HFF-Myc (cell line): ENCODE results near the gene TSSK3.

Source experiments
- DNase-seq: peaks from one replicate; pipeline ENCODE4 v3.0.0-alpha.2; 2011; ENCODE audit warnings: low read depth; ENCODE audit errors: extremely low read depth
- H3K4me3 ChIP-seq: replicated peaks from 2 replicates; pipeline ENCODE4 v1.5.1; 2011; ENCODE audit warnings: low read depth, mild to moderate bottlenecking, control low read depth, low read length
- TF ChIP-seq, protein P1 (sequence below): IDR thresholded peaks from 2 replicates; pipeline ENCODE4 v1.5.1; 2012; ENCODE audit warnings: mild to moderate bottlenecking, low read depth, low read length, control low read depth; ENCODE audit errors: missing control alignments

TSSK3 gene

DNA sequence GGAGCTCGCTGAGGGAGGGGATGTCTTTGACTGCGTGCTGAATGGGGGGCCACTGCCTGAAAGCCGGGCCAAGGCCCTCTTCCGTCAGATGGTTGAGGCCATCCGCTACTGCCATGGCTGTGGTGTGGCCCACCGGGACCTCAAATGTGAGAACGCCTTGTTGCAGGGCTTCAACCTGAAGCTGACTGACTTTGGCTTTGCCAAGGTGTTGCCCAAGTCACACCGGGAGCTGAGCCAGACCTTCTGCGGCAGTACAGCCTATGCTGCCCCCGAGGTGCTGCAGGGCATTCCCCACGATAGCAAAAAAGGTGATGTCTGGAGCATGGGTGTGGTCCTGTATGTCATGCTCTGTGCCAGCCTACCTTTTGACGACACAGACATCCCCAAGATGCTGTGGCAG is 1.4 kb downstream of the TSSK3 start:
- no peak overlapping the region for H3K4me3 ChIP-seq
- no peak for DNase-seq
- TF ChIP-seq, protein P1, sequence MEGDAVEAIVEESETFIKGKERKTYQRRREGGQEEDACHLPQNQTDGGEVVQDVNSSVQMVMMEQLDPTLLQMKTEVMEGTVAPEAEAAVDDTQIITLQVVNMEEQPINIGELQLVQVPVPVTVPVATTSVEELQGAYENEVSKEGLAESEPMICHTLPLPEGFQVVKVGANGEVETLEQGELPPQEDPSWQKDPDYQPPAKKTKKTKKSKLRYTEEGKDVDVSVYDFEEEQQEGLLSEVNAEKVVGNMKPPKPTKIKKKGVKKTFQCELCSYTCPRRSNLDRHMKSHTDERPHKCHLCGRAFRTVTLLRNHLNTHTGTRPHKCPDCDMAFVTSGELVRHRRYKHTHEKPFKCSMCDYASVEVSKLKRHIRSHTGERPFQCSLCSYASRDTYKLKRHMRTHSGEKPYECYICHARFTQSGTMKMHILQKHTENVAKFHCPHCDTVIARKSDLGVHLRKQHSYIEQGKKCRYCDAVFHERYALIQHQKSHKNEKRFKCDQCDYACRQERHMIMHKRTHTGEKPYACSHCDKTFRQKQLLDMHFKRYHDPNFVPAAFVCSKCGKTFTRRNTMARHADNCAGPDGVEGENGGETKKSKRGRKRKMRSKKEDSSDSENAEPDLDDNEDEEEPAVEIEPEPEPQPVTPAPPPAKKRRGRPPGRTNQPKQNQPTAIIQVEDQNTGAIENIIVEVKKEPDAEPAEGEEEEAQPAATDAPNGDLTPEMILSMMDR: no peak

DNA sequence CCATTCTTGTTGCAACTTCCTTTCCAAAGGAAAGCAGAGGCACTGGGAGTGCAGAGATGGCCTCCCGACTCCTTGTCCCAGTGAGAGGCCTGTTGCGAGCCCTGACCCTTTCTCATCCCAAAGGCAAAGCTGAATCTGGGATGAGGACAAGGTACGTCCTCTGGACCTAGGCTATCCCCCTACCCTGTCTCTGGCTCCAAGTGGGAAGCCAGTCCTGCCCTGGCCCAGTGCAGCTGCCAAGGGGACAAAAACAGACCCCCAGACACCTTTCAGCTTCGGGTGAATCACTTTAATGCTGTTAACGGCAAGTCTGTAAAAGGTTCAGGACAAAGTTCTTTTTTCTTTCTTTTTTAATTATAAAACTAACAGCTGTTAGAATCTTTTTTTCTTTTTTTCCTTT is 2.5 kb downstream of the TSSK3 start:
- TF ChIP-seq, protein P1: no peak
- H3K4me3 ChIP-seq: no peak overlapping the region
- no peak for DNase-seq

DNA sequence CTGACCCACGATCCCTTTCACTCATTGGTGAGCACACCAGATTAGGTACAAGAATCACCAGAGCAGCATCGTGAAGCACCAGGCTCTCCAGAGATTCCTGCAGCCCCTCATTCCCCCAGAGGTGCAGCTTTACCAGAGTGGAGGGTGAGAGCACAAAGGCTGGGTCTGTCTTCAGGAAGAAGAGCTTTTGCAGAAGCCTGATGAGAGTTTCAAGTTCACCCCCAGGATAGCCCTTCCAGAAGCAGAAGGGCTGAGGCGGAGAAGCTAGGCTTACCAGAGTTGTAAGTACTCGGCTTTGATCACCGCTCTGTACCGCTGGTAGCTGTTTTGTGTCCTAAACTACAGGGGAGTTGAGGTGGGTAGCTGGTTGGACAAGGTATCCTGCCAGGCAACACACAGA is 3.1 kb downstream of the TSSK3 start:
- DNase-seq: no peak
- TF ChIP-seq, protein P1: no peak

DNA sequence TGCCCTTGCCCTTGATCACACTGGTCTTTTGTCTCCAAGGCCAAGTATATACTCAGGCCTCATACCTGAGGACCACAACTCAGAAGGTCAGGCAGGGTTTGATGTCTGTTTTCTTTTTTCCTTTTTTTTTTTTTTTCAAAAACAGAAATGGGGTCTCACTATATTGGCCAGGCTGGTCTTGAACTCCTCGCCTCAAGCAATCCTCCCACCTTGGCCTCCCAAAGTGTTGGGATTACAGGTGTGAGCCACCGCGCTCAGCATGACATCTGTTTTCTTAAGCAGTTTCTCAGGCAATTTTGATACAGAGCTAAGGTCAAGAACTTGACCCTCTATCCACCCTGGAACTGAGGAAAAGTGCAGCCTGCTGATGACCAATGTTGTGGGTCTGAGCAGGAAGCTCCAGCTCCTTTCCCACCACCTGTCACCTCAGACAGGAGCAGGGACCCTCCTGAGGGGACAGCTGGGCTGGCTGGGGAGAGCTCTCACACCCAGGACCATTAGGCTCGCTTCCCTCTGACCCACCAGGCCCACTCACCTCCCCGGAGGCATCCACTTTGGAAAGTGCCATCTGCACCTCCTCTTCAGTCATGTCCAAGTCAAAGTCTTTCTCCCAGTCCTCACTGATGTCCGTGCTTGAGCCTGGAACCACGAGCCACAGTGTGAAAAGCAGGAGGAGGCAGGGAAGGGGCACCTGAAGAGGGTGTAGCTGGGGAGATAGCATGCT is 5.7 kb downstream of the TSSK3 start:
- H3K4me3 ChIP-seq: no peak overlapping the region
- DNase-seq: no peak
- TF ChIP-seq, protein P1: no peak

More for the DNA sequence above, 3.1 kb downstream of the TSSK3 start:
- H3K4me3 ChIP-seq: no peak overlapping the region

DNA sequence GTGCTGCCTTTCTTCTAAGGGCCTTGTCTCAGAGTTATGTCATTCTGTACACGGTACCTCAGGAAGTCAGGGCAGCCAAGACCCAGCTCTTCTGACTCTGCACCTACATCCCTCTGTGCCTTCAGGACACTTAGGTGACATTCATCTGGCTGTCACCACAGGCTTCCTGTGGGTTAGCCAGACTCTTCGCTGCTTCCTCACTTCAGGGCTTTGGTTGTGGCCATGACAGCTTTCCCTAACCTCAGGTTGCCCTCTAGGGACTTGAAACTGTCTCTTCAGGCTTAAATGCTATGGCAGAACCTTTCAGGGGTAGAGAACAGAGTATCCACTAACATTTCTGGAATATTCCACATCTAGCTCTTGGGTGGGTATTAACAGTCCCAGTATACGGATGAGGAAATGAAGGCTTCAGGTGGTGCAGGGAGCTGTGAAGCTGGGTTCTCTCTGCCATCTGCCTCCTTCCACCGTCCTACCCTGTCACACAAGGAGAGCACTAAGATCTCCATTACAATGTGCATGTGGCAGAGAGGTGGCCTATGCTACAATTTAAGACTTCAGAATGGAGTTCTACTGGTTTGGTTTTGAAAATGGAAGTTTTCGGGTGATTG is 9.9 kb downstream of the TSSK3 start:
- no peak for DNase-seq
- TF ChIP-seq, protein P1: no peak
- no peak overlapping the region for H3K4me3 ChIP-seq

DNA sequence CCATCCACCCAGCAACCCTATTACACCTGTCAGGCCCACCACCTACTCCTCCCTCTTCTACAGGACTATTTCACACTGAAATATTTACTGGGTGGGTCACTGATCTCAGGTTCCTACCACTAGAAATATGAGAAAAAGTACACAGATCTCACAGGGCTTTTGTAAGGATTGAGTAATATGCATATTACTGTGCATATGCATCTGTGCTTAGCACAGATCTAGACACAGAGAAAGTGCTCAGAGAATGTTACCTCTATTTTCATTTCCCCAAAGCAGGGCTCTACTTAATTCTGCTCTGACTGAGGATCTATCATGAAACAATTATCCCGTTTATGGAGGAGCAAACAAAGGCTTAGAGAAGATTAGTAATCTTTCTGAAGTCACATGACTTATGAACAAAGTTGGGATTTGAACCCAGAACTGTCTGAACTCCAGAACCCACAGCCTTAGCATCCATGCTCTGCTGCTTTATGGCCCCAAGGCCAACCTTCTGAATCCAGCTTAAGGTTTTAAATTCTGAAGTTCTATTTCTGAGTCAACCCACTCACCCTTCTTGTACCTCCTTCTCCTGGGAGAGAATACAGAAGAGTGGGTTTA is 11.8 kb downstream of the TSSK3 start:
- DNase-seq: no peak

More for the DNA sequence above, 11.8 kb downstream of the TSSK3 start:
- H3K4me3 ChIP-seq: no peak overlapping the region
- TF ChIP-seq, protein P1: no peak
